HG02763 (cell line): ENCODE results near the gene CTNNA3.

Source experiments
- ATAC-seq: cut with Tn5 transposase; IDR thresholded peaks from one replicate; pipeline ENCODE4 v1.9.1; 2021; ENCODE audit warnings: mild to moderate bottlenecking, moderate library complexity; ENCODE audit not compliant: unreplicated experiment

Gene CTNNA3

GRCh38 chr10:66717231-66717981, 978.6 kb downstream of the CTNNA3 start:
- no peak for ATAC-seq

- ATAC-seq: no peak
Observed at GRCh38 chr10:66714741-66715140, 981.3 kb downstream of the CTNNA3 start.

- no peak for ATAC-seq
Observed at GRCh38 chr10:66713387-66713786, 982.6 kb downstream of the CTNNA3 start.

GRCh38 chr10:66698069-66698468, 997.9 kb downstream of the CTNNA3 start:
- ATAC-seq: no peak

- ATAC-seq: no peak
Observed at GRCh38 chr10:66695046-66695445, 1000.9 kb downstream of the CTNNA3 start.

- no peak for ATAC-seq
Observed at GRCh38 chr10:66684581-66684980, 1011.4 kb downstream of the CTNNA3 start.

- no peak for ATAC-seq
Observed at GRCh38 chr10:66680886-66681285, 1015.1 kb downstream of the CTNNA3 start.

- ATAC-seq: no peak
Observed at GRCh38 chr10:66678521-66678920, 1017.5 kb downstream of the CTNNA3 start.

GRCh38 chr10:66673071-66673470, 1022.9 kb downstream of the CTNNA3 start:
- no peak for ATAC-seq

GRCh38 chr10:66671562-66671961, 1024.4 kb downstream of the CTNNA3 start:
- ATAC-seq: no peak

- ATAC-seq: no peak
Observed at GRCh38 chr10:66671064-66671463, 1024.9 kb downstream of the CTNNA3 start.

GRCh38 chr10:66656499-66656898, 1039.5 kb downstream of the CTNNA3 start:
- no peak for ATAC-seq

GRCh38 chr10:66654861-66655260, 1041.1 kb downstream of the CTNNA3 start:
- no peak for ATAC-seq

GRCh38 chr10:66651308-66652082, 1044.5 kb downstream of the CTNNA3 start:
- no peak for ATAC-seq

- ATAC-seq: no peak
Observed at GRCh38 chr10:66649626-66650025, 1046.4 kb downstream of the CTNNA3 start.

- ATAC-seq: no peak
Observed at GRCh38 chr10:66642217-66642616, 1053.8 kb downstream of the CTNNA3 start.

GRCh38 chr10:66639371-66639770, 1056.6 kb downstream of the CTNNA3 start:
- no peak for ATAC-seq

- no peak for ATAC-seq
Observed at GRCh38 chr10:66637273-66638036, 1058.5 kb downstream of the CTNNA3 start.

GRCh38 chr10:66629996-66630395, 1066.0 kb downstream of the CTNNA3 start:
- no peak for ATAC-seq

GRCh38 chr10:66627156-66627555, 1068.8 kb downstream of the CTNNA3 start:
- ATAC-seq: no peak
